ENCODE results near the gene TAF1.

- TF ChIP-seq, protein P1, sequence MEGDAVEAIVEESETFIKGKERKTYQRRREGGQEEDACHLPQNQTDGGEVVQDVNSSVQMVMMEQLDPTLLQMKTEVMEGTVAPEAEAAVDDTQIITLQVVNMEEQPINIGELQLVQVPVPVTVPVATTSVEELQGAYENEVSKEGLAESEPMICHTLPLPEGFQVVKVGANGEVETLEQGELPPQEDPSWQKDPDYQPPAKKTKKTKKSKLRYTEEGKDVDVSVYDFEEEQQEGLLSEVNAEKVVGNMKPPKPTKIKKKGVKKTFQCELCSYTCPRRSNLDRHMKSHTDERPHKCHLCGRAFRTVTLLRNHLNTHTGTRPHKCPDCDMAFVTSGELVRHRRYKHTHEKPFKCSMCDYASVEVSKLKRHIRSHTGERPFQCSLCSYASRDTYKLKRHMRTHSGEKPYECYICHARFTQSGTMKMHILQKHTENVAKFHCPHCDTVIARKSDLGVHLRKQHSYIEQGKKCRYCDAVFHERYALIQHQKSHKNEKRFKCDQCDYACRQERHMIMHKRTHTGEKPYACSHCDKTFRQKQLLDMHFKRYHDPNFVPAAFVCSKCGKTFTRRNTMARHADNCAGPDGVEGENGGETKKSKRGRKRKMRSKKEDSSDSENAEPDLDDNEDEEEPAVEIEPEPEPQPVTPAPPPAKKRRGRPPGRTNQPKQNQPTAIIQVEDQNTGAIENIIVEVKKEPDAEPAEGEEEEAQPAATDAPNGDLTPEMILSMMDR (IDR thresholded peaks at IDR 0.05; ENCODE audit: extremely low read depth in 1 of 2, insufficient read depth in 1 of 2, low read depth in 1 of 2, low read length in 2 of 2) = no peak
- TF ChIP-seq EZH2 (IDR thresholded peaks at IDR 0.05; ENCODE audit: borderline replicate concordance, low read depth, low read length, severe bottlenecking) = no peak
Measured at GRCh38 chrX:71320126-71320525, 46.0 kb upstream of the TAF1 start.
